GM12878 (cell line): ENCODE results near the gene DDR2. TPM values are rescaled to one million over a fixed set of nuclear protein-coding genes. Genes with fewer than 3 reads are reported as not detected.

Source experiments
- MTA2 ChIP-seq: fragments of 450-650 bp; IDR thresholded peaks from 2 replicates; pipeline ENCODE4 v1.6.1; 2016; ENCODE audit warnings: low read depth, mild to moderate bottlenecking, moderate library complexity
- NBN ChIP-seq: fragments of 450-650 bp; IDR thresholded peaks from 2 replicates; pipeline ENCODE4 v1.6.1; 2016
- STAT1 ChIP-seq: fragments of 450-650 bp; conservative IDR thresholded peaks from 2 replicates; pipeline ENCODE4 v1.6.1; 2014; ENCODE audit warnings: antibody characterized with exemption, mild to moderate bottlenecking
- polyA plus RNA-seq, 11 experiments: library from polyadenylated mRNA; depleted of rRNA in 4 of 11; unstranded in 6 of 11; stranded (reverse) in 5 of 11; fragments of >200 nt; fragmentation: Nextera tagmentation in 4 of 11; fragmentation: Illumina TruSeq in 1 of 11; extraction: Ambion mirVana in 4 of 11; extraction: Trizol in 1 of 11; gene quantifications; 1 replicate in 1 of 11; 2 replicates in 10 of 11; pipeline versions ENCODE4 v1.2.1 to v1.2.3, GENCODE V29; 2011 to 2016; ENCODE audit warnings: inconsistent platforms in 2 of 11, missing spikeins in 2 of 11, low read depth in 1 of 11
- total RNA-seq, 4 experiments: library from RNA; depleted of rRNA in 3 of 4; stranded (reverse); fragments of >200 nt in 3 of 4; fragmentation: Illumina TruSeq in 1 of 4; extraction: Trizol in 1 of 4; gene quantifications; 2 replicates each; pipeline versions ENCODE4 v1.2.1 to v1.2.3, GENCODE V29; 2013 to 2021
- TF ChIP-seq, protein P1 (sequence below): IDR thresholded peaks from 2 replicates; pipeline ENCODE4 v1.6.1; 2012; ENCODE audit warnings: low read length, inconsistent platforms
- TF ChIP-seq, protein P2 (sequence below): fragments of 450-650 bp; IDR thresholded peaks from 2 replicates; pipeline ENCODE4 v1.6.1; 2017; ENCODE audit warnings: mild to moderate bottlenecking, low read depth, inconsistent platforms; ENCODE audit not compliant: poor library complexity, severe bottlenecking
- TF ChIP-seq, protein P3 (sequence below): fragments of 450-650 bp; conservative IDR thresholded peaks from 2 replicates; pipeline ENCODE4 v1.6.1; 2017; ENCODE audit warnings: mild to moderate bottlenecking, moderate library complexity

The DDR2 gene
- total and polyA plus RNA-seq, 10 of the 15 experiments (the other 5 are each of a cell fraction or from before 2014, with no cell fraction given), result 1.9 to 8.8 (median 5.5) TPM

DNA sequence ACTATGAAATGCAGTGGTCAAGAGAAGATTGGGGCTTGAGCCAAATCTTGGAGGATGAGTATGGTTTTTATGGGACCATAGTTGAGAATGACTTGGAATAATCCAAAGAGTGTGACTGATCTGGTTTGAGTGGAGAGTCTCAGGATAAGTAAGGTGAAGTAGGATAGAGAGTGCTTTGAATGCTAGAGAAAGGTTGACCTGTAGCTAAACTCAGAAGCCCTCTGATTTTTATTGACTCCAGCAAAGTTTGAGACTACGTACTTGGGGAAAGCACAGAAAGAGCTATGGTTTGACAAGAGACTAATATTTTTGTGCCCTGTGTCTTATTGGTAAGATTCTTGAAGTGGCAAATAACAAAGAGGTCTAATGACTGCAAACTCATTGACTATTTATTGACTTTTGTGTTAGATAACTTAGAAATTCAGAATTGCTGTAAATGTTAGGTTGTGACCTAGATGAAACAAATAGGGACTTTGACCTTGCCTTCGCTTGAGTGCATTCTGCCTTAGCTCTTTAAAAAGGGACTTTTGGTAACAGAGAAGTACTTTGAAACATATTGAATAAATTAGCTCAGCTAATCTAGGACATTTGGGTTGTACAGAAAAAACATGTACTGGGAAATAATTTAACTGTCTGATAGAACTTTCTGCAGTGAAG, 35.6 kb upstream of the DDR2 start (continued):
- TF ChIP-seq, protein P1, sequence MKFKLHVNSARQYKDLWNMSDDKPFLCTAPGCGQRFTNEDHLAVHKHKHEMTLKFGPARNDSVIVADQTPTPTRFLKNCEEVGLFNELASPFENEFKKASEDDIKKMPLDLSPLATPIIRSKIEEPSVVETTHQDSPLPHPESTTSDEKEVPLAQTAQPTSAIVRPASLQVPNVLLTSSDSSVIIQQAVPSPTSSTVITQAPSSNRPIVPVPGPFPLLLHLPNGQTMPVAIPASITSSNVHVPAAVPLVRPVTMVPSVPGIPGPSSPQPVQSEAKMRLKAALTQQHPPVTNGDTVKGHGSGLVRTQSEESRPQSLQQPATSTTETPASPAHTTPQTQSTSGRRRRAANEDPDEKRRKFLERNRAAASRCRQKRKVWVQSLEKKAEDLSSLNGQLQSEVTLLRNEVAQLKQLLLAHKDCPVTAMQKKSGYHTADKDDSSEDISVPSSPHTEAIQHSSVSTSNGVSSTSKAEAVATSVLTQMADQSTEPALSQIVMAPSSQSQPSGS, result no peak
- TF ChIP-seq NBN, result no peak
- TF ChIP-seq STAT1, result no peak
- TF ChIP-seq, protein P2, sequence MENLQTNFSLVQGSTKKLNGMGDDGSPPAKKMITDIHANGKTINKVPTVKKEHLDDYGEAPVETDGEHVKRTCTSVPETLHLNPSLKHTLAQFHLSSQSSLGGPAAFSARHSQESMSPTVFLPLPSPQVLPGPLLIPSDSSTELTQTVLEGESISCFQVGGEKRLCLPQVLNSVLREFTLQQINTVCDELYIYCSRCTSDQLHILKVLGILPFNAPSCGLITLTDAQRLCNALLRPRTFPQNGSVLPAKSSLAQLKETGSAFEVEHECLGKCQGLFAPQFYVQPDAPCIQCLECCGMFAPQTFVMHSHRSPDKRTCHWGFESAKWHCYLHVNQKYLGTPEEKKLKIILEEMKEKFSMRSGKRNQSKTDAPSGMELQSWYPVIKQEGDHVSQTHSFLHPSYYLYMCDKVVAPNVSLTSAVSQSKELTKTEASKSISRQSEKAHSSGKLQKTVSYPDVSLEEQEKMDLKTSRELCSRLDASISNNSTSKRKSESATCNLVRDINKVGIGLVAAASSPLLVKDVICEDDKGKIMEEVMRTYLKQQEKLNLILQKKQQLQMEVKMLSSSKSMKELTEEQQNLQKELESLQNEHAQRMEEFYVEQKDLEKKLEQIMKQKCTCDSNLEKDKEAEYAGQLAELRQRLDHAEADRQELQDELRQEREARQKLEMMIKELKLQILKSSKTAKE, result no peak
- TF ChIP-seq MTA2, result peak; percentile 17; the same call in 1 of the 2 replicates
- TF ChIP-seq, protein P3, sequence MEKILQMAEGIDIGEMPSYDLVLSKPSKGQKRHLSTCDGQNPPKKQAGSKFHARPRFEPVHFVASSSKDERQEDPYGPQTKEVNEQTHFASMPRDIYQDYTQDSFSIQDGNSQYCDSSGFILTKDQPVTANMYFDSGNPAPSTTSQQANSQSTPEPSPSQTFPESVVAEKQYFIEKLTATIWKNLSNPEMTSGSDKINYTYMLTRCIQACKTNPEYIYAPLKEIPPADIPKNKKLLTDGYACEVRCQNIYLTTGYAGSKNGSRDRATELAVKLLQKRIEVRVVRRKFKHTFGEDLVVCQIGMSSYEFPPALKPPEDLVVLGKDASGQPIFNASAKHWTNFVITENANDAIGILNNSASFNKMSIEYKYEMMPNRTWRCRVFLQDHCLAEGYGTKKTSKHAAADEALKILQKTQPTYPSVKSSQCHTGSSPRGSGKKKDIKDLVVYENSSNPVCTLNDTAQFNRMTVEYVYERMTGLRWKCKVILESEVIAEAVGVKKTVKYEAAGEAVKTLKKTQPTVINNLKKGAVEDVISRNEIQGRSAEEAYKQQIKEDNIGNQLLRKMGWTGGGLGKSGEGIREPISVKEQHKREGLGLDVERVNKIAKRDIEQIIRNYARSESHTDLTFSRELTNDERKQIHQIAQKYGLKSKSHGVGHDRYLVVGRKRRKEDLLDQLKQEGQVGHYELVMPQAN, result no peak
